ENCODE results near the gene SLC38A1. TPM values are rescaled to one million over a fixed set of nuclear protein-coding genes. Genes with fewer than 3 reads are reported as not detected.

Gene SLC38A1
- total RNA-seq, 1 experiment from 2014 or later, result 107 TPM

DNA sequence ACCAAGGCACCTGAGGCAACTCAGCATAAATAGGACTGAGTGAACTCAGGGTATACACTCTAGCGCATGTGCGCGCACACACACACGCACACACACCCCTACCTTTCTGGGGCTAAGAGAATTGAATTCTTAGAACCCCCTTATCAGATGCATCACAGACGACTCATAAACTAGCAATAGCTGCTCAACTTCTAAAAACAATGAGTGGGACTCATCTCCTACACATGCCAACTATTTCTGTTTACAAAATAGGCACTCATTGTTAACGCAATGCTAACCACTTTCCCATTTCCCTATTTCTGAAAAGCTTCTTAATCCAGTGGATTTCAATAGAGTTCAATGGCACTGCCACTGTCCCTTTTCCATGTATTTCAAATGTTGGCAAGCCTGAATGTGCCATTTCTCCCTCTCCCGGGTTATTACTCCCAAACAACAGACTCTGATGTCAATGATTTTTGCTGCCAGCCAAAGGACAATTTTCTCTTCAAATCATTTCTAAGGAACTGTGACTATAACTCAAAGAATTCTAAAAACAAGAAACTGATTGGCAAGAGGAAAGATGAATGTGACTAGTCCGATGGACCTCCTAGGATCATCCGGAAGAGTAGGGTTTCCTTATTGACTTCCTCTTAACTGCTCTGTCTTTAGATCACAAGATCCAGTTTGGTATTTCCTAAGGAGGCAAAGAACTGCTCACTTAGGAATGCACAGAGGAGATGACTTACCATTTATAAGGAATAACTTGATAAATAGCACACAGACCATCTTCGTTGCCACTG, 48.8 kb downstream of the SLC38A1 start:
- Histone ChIP-seq H3K4me1 (ENCODE audit: insufficient read depth, low read length) (peaks cover 43% of the 10 kb centered on the region), H3K79me2 (ENCODE audit: low read length) (peaks cover 74% of the 10 kb centered on the region), H3K27me3 (ENCODE audit: low read length) (no peaks in the 10 kb centered on the region), H3K9me2 (replicated peaks; ENCODE audit: low read length) (no peaks in the 10 kb centered on the region), H3K27ac (ENCODE audit: low read length) (peak overlapping the region; percentile 81), H3K9ac (ENCODE audit: low read length) (no peak overlapping the region), H4K20me1 (ENCODE audit: low read length) (peaks cover 3% of the 10 kb centered on the region; the same call in 1 of the 2 replicates), H3K4me3 (ENCODE audit: low read length) (no peak overlapping the region), H3F3A (ENCODE audit: low read length, unreplicated experiment) (no peaks in the 10 kb centered on the region), H3K36me3 (ENCODE audit: low read depth, low read length) (peaks cover 53% of the 10 kb centered on the region), H3K9me3 (ENCODE audit: low read length) (no peaks in the 10 kb centered on the region), H2AFZ (ENCODE audit: low read length) (no peak overlapping the region), H3K4me2 (ENCODE audit: low read length) (peak overlapping the region; percentile 53)
- TF ChIP-seq EZH2 (IDR thresholded peaks at IDR 0.05; ENCODE audit: low read length, unreplicated experiment) (no peak), EZH2phosphoT487 (IDR thresholded peaks at IDR 0.05; ENCODE audit: borderline replicate concordance, low read length) (no peak), CTCF (conservative IDR thresholded peaks at IDR 0.05; ENCODE audit: low read depth, low read length) (no peak)
- CTCF ChIA-PET, result no interaction called here
- intact Hi-C loops (cut with micrococcal nuclease), result no loop called here
- ATAC-seq, result peak; percentile 68
- no TSS peak for BruUV-seq (replicated peaks)
- POLR2A ChIA-PET (ENCODE audit: unreplicated experiment), result no interaction called here
- peak; percentile 89 for DNase-seq

DNA sequence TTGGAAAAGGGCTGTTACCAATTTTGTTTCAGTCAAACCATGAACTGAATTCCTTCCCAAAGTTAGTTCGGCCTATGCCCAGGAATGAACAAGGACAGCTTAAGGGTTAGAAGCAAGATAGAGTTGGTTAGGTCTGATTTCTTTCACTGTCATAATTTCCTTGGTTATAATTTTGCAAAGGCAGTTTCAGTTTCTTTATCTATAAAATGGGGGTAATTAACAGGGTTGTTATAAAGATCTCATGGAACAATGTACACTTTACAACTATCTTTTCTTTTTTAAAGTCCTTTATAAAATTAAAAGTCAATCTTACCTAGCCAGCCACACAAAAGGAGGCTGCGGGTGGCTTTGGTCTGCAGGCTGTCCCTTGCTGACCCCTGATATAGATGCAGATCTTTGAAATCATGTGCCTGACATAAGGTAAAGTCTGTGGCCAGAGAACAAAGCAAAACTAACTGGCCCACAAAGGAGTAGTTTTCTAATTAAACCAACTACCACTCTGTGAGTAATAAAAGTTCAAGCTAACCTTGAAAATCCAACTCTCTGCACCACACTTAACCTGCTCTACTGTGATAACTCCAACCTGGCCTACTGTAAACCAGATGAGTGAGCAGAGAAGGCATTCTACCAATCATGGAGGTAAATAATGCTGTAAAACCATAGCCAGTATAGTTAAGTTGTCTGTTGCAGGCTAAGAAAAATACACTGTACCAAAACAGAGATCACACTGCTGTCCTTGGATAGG, 49.5 kb downstream of the SLC38A1 start:
- Histone ChIP-seq H3K9ac (ENCODE audit: low read length) (no peak overlapping the region), H3K9me3 (ENCODE audit: low read length) (no peaks in the 10 kb centered on the region), H3K79me2 (ENCODE audit: low read length) (peaks cover 72% of the 10 kb centered on the region), H3K27me3 (ENCODE audit: low read length) (no peaks in the 10 kb centered on the region), H3K36me3 (ENCODE audit: low read depth, low read length) (peaks cover 52% of the 10 kb centered on the region), H3K4me3 (ENCODE audit: low read length) (no peak overlapping the region), H2AFZ (ENCODE audit: low read length) (no peak overlapping the region), H3K4me1 (ENCODE audit: insufficient read depth, low read length) (peaks cover 43% of the 10 kb centered on the region), H3F3A (ENCODE audit: low read length, unreplicated experiment) (no peaks in the 10 kb centered on the region), H3K4me2 (ENCODE audit: low read length) (peak overlapping the region; percentile 26), H3K9me2 (replicated peaks; ENCODE audit: low read length) (no peaks in the 10 kb centered on the region), H4K20me1 (ENCODE audit: low read length) (peaks cover 5% of the 10 kb centered on the region; the same call in 1 of the 2 replicates), H3K27ac (ENCODE audit: low read length) (peak overlapping the region; percentile 81)
- ATAC-seq (no peak), DNase-seq (no peak)
- CTCF ChIA-PET, result no interaction called here
- POLR2A ChIA-PET (ENCODE audit: unreplicated experiment), result no interaction called here
- TF ChIP-seq CTCF (conservative IDR thresholded peaks at IDR 0.05; ENCODE audit: low read depth, low read length) (no peak), EZH2phosphoT487 (IDR thresholded peaks at IDR 0.05; ENCODE audit: borderline replicate concordance, low read length) (no peak), EZH2 (IDR thresholded peaks at IDR 0.05; ENCODE audit: low read length, unreplicated experiment) (no peak)
- BruUV-seq (replicated peaks), result no TSS peak
- intact Hi-C loops (cut with micrococcal nuclease), result no loop called here
